ENCODE data around the gene HNRNPA0.
A peak's percentile ranks its signal among the peaks of the same experiment; 100 is the strongest.

Gene HNRNPA0

GRCh38 chr5:137714946-137715345 is 39.2 kb downstream of the HNRNPA0 start:
- Histone ChIP-seq H3K27ac (no peak overlapping the region), H3K27me3 (replicated peaks) (no peaks in the 10 kb centered on the region), H3K36me3 (replicated peaks) (no peaks in the 10 kb centered on the region), H3K4me3 (ENCODE audit: low read depth, low read length) (no peak overlapping the region)
- in situ Hi-C loops (cut with HindIII; ENCODE audit: low pct_ligation_motif_present, low sequenced_read_pairs): no loop called here
- TF ChIP-seq, protein P1, sequence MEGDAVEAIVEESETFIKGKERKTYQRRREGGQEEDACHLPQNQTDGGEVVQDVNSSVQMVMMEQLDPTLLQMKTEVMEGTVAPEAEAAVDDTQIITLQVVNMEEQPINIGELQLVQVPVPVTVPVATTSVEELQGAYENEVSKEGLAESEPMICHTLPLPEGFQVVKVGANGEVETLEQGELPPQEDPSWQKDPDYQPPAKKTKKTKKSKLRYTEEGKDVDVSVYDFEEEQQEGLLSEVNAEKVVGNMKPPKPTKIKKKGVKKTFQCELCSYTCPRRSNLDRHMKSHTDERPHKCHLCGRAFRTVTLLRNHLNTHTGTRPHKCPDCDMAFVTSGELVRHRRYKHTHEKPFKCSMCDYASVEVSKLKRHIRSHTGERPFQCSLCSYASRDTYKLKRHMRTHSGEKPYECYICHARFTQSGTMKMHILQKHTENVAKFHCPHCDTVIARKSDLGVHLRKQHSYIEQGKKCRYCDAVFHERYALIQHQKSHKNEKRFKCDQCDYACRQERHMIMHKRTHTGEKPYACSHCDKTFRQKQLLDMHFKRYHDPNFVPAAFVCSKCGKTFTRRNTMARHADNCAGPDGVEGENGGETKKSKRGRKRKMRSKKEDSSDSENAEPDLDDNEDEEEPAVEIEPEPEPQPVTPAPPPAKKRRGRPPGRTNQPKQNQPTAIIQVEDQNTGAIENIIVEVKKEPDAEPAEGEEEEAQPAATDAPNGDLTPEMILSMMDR (IDR thresholded peaks at IDR 0.05; ENCODE audit: low read depth, low read length, missing control alignments): no peak
- DNase-seq: no peak

- no peak overlapping the region for H3K4me3 ChIP-seq (ENCODE audit: low read depth, low read length)
- H3K27me3 ChIP-seq (replicated peaks): no peaks in the 10 kb centered on the region
- no peak overlapping the region for H3K27ac ChIP-seq
- DNase-seq: no peak
- TF ChIP-seq, protein P1 (IDR thresholded peaks at IDR 0.05; ENCODE audit: low read depth, low read length, missing control alignments): no peak
- H3K36me3 ChIP-seq (replicated peaks): no peaks in the 10 kb centered on the region
- in situ Hi-C loops (cut with HindIII; ENCODE audit: low pct_ligation_motif_present, low sequenced_read_pairs): no loop called here
These were observed 39.7 kb downstream of the HNRNPA0 start for GRCh38 chr5:137714494-137714893.

DNA sequence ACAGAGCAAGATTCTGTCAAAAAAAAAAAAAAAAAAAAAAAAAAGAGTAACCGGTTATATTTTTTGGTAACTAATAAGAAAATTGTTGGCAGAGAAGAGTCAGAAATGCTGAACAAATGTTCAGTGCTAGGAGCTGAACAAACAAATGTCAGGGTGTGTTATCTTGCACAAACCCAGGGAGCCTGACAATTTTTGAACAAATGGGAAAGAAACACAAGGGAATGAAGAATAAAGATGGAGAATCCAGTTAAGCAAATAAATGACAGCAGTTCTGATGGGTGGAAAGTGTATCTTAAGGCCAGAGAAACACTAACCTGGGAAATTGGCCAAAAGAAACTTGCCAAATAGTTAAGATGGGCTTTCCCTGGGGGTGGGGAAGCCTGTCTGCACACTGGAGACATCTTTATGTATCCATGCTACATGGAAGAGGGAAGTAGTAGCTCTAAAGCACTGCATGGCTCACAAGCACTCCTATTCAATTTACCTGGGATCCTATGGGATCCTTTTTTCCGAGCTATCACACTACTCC is 42.0 kb downstream of the HNRNPA0 start:
- in situ Hi-C loops (cut with HindIII; ENCODE audit: low pct_ligation_motif_present, low sequenced_read_pairs): no loop called here
- Histone ChIP-seq H3K27me3 (replicated peaks) (no peaks in the 10 kb centered on the region), H3K27ac (no peak overlapping the region), H3K4me3 (ENCODE audit: low read depth, low read length) (no peak overlapping the region), H3K36me3 (replicated peaks) (no peaks in the 10 kb centered on the region)
- no peak for DNase-seq
- TF ChIP-seq, protein P1 (IDR thresholded peaks at IDR 0.05; ENCODE audit: low read depth, low read length, missing control alignments): no peak

DNA sequence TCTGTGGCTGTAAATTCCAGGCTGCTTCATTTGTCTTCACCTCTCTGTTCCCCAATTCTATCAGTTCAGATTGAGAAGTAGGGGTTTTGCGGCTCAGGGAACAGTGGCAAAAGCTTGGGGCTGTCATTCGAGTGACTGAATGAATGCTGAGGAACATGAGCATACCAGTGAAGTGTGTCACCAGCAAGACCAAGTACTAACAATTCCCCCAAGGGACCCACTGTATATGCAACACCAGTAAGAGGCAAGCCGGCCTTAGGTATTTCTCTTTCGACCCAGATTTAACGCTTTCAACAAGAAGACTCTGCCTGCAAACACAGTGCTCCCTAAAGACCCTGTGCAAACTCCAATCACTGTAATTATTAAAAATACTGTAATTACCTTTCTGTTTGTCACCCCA is 44.1 kb downstream of the HNRNPA0 start:
- Histone ChIP-seq H3K27me3 (replicated peaks) (no peaks in the 10 kb centered on the region), H3K4me3 (ENCODE audit: low read depth, low read length) (no peak overlapping the region), H3K36me3 (replicated peaks) (no peaks in the 10 kb centered on the region), H3K27ac (no peak overlapping the region)
- DNase-seq: peak; percentile 65
- in situ Hi-C loops (cut with HindIII; ENCODE audit: low pct_ligation_motif_present, low sequenced_read_pairs): no loop called here
- TF ChIP-seq, protein P1 (IDR thresholded peaks at IDR 0.05; ENCODE audit: low read depth, low read length, missing control alignments): no peak

DNA sequence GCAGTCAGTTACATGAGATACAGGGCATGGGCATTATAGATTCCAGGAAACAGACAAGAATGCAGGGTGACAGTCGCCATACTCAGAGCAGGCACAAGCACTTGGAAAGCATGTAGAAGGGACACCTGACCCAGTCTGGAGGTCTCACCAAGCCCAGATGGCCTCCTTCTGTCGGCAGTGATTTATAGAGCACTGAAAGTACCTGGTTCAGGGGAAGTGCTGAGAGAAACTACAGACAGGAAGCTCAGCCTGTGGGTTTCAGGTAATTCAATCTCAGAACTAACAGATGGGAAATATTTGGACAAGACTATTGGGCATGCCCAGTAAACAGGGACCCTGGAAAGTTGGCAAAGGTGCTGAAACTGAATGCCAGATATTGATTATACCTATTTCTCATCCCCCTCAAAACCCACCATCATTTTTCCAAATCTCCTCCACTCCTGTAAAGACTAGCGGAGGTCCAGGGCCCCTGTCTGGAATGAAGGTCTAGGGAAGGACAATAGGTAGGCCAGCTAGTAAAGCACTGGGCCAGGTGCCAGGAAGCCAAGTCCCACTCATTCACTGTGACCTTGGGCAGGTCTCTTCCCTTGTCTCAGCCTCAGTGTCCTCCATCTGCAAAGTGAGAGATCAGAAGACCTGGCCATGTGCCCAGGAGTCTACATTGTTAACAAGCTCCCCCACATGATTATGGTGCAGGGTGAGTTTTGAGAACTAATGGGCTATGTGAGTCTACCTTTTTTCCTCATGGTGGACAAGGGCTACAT is 45.2 kb downstream of the HNRNPA0 start:
- Histone ChIP-seq H3K36me3 (replicated peaks) (no peaks in the 10 kb centered on the region), H3K4me3 (ENCODE audit: low read depth, low read length) (no peak overlapping the region), H3K27ac (no peak overlapping the region), H3K27me3 (replicated peaks) (no peaks in the 10 kb centered on the region)
- in situ Hi-C loops (cut with HindIII; ENCODE audit: low pct_ligation_motif_present, low sequenced_read_pairs): no loop called here
- TF ChIP-seq, protein P1 (IDR thresholded peaks at IDR 0.05; ENCODE audit: low read depth, low read length, missing control alignments): no peak
- DNase-seq: no peak

All from brain microvascular endothelial cell (primary cell).